ENCODE data around the gene MVK. TPM values are rescaled to one million over a fixed set of nuclear protein-coding genes. Genes with fewer than 3 reads are reported as not detected.

Gene MVK
- total and polyA plus RNA-seq, 2 experiments from 2014 or later = 16.7 to 40.1 TPM

DNA sequence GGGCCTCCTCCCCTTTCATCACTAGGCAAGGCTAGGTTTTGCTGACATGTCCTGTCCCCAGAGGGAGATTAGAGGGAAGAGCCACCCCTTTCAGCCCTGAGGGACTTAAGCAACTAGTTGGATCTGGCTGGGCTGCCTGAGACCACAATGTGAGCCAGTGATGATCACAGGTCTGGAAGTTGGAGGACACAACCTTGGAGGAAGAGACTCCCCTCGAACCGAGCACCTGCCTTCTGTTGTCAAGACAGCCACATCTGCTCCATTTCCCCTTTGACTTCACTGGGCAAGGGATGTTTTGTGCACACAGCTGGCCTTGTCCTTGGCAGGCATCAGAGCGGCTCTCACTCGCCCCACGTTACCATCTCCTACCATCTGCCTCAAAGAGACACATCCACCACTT lies 31.4 kb downstream of the MVK start (continued):
- TF ChIP-seq, protein P1, sequence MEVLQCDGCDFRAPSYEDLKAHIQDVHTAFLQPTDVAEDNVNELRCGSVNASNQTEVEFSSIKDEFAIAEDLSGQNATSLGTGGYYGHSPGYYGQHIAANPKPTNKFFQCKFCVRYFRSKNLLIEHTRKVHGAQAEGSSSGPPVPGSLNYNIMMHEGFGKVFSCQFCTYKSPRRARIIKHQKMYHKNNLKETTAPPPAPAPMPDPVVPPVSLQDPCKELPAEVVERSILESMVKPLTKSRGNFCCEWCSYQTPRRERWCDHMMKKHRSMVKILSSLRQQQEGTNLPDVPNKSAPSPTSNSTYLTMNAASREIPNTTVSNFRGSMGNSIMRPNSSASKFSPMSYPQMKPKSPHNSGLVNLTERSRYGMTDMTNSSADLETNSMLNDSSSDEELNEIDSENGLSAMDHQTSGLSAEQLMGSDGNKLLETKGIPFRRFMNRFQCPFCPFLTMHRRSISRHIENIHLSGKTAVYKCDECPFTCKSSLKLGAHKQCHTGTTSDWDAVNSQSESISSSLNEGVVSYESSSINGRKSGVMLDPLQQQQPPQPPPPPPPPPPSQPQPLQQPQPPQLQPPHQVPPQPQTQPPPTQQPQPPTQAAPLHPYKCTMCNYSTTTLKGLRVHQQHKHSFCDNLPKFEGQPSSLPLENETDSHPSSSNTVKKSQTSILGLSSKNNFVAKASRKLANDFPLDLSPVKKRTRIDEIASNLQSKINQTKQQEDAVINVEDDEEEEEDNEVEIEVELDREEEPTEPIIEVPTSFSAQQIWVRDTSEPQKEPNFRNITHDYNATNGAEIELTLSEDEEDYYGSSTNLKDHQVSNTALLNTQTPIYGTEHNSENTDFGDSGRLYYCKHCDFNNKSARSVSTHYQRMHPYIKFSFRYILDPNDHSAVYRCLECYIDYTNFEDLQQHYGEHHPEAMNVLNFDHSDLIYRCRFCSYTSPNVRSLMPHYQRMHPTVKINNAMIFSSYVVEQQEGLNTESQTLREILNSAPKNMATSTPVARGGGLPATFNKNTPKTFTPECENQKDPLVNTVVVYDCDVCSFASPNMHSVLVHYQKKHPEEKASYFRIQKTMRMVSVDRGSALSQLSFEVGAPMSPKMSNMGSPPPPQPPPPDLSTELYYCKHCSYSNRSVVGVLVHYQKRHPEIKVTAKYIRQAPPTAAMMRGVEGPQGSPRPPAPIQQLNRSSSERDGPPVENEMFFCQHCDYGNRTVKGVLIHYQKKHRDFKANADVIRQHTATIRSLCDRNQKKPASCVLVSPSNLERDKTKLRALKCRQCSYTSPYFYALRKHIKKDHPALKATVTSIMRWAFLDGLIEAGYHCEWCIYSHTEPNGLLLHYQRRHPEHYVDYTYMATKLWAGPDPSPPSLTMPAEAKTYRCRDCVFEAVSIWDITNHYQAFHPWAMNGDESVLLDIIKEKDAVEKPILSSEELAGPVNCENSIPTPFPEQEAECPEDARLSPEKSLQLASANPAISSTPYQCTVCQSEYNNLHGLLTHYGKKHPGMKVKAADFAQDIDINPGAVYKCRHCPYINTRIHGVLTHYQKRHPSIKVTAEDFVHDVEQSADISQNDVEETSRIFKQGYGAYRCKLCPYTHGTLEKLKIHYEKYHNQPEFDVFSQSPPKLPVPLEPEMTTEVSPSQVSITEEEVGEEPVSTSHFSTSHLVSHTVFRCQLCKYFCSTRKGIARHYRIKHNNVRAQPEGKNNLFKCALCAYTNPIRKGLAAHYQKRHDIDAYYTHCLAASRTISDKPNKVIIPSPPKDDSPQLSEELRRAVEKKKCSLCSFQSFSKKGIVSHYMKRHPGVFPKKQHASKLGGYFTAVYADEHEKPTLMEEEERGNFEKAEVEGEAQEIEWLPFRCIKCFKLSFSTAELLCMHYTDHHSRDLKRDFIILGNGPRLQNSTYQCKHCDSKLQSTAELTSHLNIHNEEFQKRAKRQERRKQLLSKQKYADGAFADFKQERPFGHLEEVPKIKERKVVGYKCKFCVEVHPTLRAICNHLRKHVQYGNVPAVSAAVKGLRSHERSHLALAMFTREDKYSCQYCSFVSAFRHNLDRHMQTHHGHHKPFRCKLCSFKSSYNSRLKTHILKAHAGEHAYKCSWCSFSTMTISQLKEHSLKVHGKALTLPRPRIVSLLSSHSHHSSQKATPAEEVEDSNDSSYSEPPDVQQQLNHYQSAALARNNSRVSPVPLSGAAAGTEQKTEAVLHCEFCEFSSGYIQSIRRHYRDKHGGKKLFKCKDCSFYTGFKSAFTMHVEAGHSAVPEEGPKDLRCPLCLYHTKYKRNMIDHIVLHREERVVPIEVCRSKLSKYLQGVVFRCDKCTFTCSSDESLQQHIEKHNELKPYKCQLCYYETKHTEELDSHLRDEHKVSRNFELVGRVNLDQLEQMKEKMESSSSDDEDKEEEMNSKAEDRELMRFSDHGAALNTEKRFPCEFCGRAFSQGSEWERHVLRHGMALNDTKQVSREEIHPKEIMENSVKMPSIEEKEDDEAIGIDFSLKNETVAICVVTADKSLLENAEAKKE (CRISPR knock-in tag; IDR thresholded peaks at IDR 0.05) = no peak
- TF ChIP-seq POLR2AphosphoS5 (IDR thresholded peaks at IDR 0.05; ENCODE audit: low read depth) = no peak
- no peak for TF ChIP-seq ZNF114 (CRISPR knock-in tag; IDR thresholded peaks at IDR 0.05)
- no peak for TF ChIP-seq EZH2 (IDR thresholded peaks at IDR 0.05; ENCODE audit: low read depth, unreplicated experiment)
- no peak for TF ChIP-seq ZNF331 (CRISPR knock-in tag; IDR thresholded peaks at IDR 0.05; ENCODE audit: low read depth)

GRCh38 chr12:109605599-109606228 lies 32.1 kb downstream of the MVK start:
- Histone ChIP-seq H3K27ac (ENCODE audit: low read depth) (no peak overlapping the region), H3K27me3 (ENCODE audit: insufficient read depth) (no peaks in the 10 kb centered on the region), H3K36me3 (ENCODE audit: insufficient read depth) (no peaks in the 10 kb centered on the region), H3F3A (replicated peaks; ENCODE audit: low read depth) (0 out of 2 replicates have a peak, but pooled peaks cover 2% of the 10 kb centered on the region), H3K79me2 (replicated peaks; ENCODE audit: insufficient read depth) (no peaks in the 10 kb centered on the region), H4K20me1 (replicated peaks; ENCODE audit: insufficient read depth) (no peaks in the 10 kb centered on the region), H3K4me2 (no peak overlapping the region), H3K4me3 (no peak overlapping the region), H3K9me2 (ENCODE audit: insufficient read depth) (no peaks in the 10 kb centered on the region), H3K4me1 (ENCODE audit: insufficient read depth) (peaks cover 6% of the 10 kb centered on the region; the same call in 1 of the 2 replicates), H2AFZ (no peak overlapping the region; the same call in 1 of the 2 replicates)
- DNase-seq (ENCODE audit: low spot score) (no peak), ATAC-seq (no peak)
- Mint-ChIP-seq H3K36me3 (ENCODE audit: low read depth) (no peaks in the 10 kb centered on the region), H3K27me3 (ENCODE audit: insufficient read depth, low read depth, poor library complexity) (peaks cover 8% of the 10 kb centered on the region), H3K9me3 (no peaks in the 10 kb centered on the region), H3K4me3 (no peak overlapping the region), H3K4me1 (peaks cover 6% of the 10 kb centered on the region), H3K27ac (no peak overlapping the region)
- TF ChIP-seq CREB1 (CRISPR knock-in tag; IDR thresholded peaks at IDR 0.05; ENCODE audit: low read depth) (no peak), EZH2 (IDR thresholded peaks at IDR 0.05; ENCODE audit: low read depth, unreplicated experiment) (no peak), NANOG (IDR thresholded peaks at IDR 0.05; ENCODE audit: borderline replicate concordance) (no peak), JUNB (IDR thresholded peaks at IDR 0.05; ENCODE audit: unreplicated experiment) (no peak), EZH2phosphoT487 (IDR thresholded peaks at IDR 0.05; ENCODE audit: unreplicated experiment) (no peak), STAT1 (IDR thresholded peaks at IDR 0.05; ENCODE audit: unreplicated experiment) (no peak), ZNF114 (CRISPR knock-in tag; IDR thresholded peaks at IDR 0.05) (no peak), ETS1 (IDR thresholded peaks at IDR 0.05) (no peak), POLR2AphosphoS5 (IDR thresholded peaks at IDR 0.05; ENCODE audit: low read depth) (no peak)
